ENCODE results near the gene NOXO1. TPM values are rescaled to one million over a fixed set of nuclear protein-coding genes. Genes with fewer than 3 reads are reported as not detected.

The NOXO1 gene
- polyA plus RNA-seq, 1 donor (not counting 4 experiments of a cell fraction or from before 2014, with no cell fraction given) = 0.38 TPM

GRCh38 chr16:1936945-1937479 is 44.3 kb downstream of the NOXO1 start:
- Histone ChIP-seq H4K20me1 (ENCODE audit: control insufficient read depth, extremely low read depth, insufficient read depth, low read length) (no peaks in the 10 kb centered on the region), H3K27ac (ENCODE audit: control insufficient read depth, insufficient read depth, low read length) (no peak overlapping the region), H3K9ac (ENCODE audit: control insufficient read depth, extremely low read depth, insufficient read depth, low read length) (no peak overlapping the region), H3K4me2 (ENCODE audit: control insufficient read depth, extremely low read depth, insufficient read depth, low read depth, low read length) (no peak overlapping the region), H3K4me3 (ENCODE audit: control insufficient read depth in 2 of 3, extremely low read depth in 1 of 3, insufficient read depth in 2 of 3, low read depth in 1 of 3, low read length in 3 of 3) (no peak overlapping the region), H2AFZ (ENCODE audit: control insufficient read depth, low read length) (no peak overlapping the region), H3K4me1 (ENCODE audit: control insufficient read depth, extremely low read depth, insufficient read depth, low read length) (peaks cover 13% of the 10 kb centered on the region), H3K27me3 (ENCODE audit: control insufficient read depth, extremely low read depth, insufficient read depth, low read length) (no peaks in the 10 kb centered on the region), H3K36me3 (ENCODE audit: control insufficient read depth in 2 of 2, extremely low read depth in 1 of 2, insufficient read depth in 2 of 2, low read length in 2 of 2) (peaks cover 0 to 4% of the 10 kb centered on the region in 2 experiments), H3K9me1 (ENCODE audit: control insufficient read depth, extremely low read depth, insufficient read depth, low read length) (no peaks in the 10 kb centered on the region), H3K79me2 (ENCODE audit: control insufficient read depth, insufficient read depth, low read length) (no peaks in the 10 kb centered on the region), H3K9me3 (ENCODE audit: control insufficient read depth, low read depth, low read length) (no peaks in the 10 kb centered on the region)
- TF ChIP-seq EZH2 (IDR thresholded peaks at IDR 0.05; ENCODE audit: low read length) = no peak
- TF ChIP-seq CTCF (optimal IDR thresholded peaks at IDR 0.05 in 1 of 3, IDR thresholded peaks at IDR 0.05 in 1 of 3, conservative IDR thresholded peaks at IDR 0.05 in 1 of 3; ENCODE audit: extremely low read depth in 1 of 3, insufficient read depth in 2 of 3, low read length in 3 of 3) = no peak
- dilution Hi-C loops (cut with MboI; ENCODE audit: extremely low pct_ligation_motif_present, low sequenced_read_pairs) = no loop called here
- no peak for FAIRE-seq
- no peak for DNase-seq (ENCODE audit: low read depth, low spot score)

DNA sequence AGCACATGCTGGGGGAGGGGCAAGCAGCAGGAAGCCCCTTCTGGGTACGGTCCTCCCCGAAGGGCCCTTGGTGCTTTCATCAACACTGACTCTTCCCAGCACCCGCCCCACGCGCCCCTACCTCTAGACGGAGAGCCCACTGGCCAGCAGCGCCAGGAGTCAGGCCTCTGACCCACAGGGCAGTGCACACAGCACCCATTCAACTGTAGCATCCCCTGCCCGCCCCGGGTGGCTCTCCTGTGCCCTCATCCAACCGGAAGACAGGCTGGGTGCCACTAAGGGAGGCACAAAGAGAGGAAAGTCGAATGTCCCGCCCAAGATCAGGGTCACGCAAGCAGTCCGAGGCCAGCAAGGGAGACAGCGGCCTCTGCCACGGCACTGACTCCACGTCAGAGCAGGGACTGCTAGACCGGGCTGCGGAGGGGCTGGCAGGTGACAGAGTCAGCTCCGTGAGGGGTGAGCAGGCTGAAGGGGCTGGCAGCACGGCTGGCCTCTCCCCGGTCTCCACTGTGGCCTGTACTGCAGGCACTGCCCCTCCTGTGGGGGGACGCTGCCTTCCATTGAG is 48.1 kb downstream of the NOXO1 start:
- Histone ChIP-seq H3K9me1 (ENCODE audit: control insufficient read depth, extremely low read depth, insufficient read depth, low read length) (no peaks in the 10 kb centered on the region), H3K4me3 (ENCODE audit: control insufficient read depth in 2 of 3, extremely low read depth in 1 of 3, insufficient read depth in 2 of 3, low read depth in 1 of 3, low read length in 3 of 3) (no peak overlapping the region), H2AFZ (ENCODE audit: control insufficient read depth, low read length) (no peak overlapping the region), H3K27ac (ENCODE audit: control insufficient read depth, insufficient read depth, low read length) (no peak overlapping the region), H3K36me3 (ENCODE audit: control insufficient read depth in 2 of 2, extremely low read depth in 1 of 2, insufficient read depth in 2 of 2, low read length in 2 of 2) (no peaks in the 10 kb centered on the region), H4K20me1 (ENCODE audit: control insufficient read depth, extremely low read depth, insufficient read depth, low read length) (no peaks in the 10 kb centered on the region), H3K27me3 (ENCODE audit: control insufficient read depth, extremely low read depth, insufficient read depth, low read length) (no peaks in the 10 kb centered on the region), H3K4me2 (ENCODE audit: control insufficient read depth, extremely low read depth, insufficient read depth, low read depth, low read length) (no peak overlapping the region), H3K9me3 (ENCODE audit: control insufficient read depth, low read depth, low read length) (no peaks in the 10 kb centered on the region), H3K9ac (ENCODE audit: control insufficient read depth, extremely low read depth, insufficient read depth, low read length) (no peak overlapping the region), H3K79me2 (ENCODE audit: control insufficient read depth, insufficient read depth, low read length) (no peaks in the 10 kb centered on the region), H3K4me1 (ENCODE audit: control insufficient read depth, extremely low read depth, insufficient read depth, low read length) (peaks cover 13% of the 10 kb centered on the region)
- TF ChIP-seq CTCF (optimal IDR thresholded peaks at IDR 0.05 in 1 of 3, IDR thresholded peaks at IDR 0.05 in 1 of 3, conservative IDR thresholded peaks at IDR 0.05 in 1 of 3; ENCODE audit: extremely low read depth in 1 of 3, insufficient read depth in 2 of 3, low read length in 3 of 3) (no peak), EZH2 (IDR thresholded peaks at IDR 0.05; ENCODE audit: low read length) (no peak)
- DNase-seq (ENCODE audit: low read depth, low spot score) (no peak), FAIRE-seq (no peak)
- dilution Hi-C loops (cut with MboI; ENCODE audit: extremely low pct_ligation_motif_present, low sequenced_read_pairs) = no loop called here

Measured in keratinocyte (primary cell).